AG09319 (cell line): ENCODE data around the gene IDE.
A peak's percentile ranks its signal among the peaks of the same experiment; 100 is the strongest.

Experiments
- DNase-seq: peaks from one replicate; pipeline ENCODE4 v3.0.0-alpha.2; 2010; ENCODE audit warnings: low read depth; ENCODE audit errors: extremely low read depth
- CTCF ChIP-seq: IDR thresholded peaks from 2 replicates; pipeline ENCODE4 v1.5.1; 2011; ENCODE audit warnings: low read depth, mild to moderate bottlenecking, inconsistent platforms, low read length, moderate library complexity

The IDE gene

DNA sequence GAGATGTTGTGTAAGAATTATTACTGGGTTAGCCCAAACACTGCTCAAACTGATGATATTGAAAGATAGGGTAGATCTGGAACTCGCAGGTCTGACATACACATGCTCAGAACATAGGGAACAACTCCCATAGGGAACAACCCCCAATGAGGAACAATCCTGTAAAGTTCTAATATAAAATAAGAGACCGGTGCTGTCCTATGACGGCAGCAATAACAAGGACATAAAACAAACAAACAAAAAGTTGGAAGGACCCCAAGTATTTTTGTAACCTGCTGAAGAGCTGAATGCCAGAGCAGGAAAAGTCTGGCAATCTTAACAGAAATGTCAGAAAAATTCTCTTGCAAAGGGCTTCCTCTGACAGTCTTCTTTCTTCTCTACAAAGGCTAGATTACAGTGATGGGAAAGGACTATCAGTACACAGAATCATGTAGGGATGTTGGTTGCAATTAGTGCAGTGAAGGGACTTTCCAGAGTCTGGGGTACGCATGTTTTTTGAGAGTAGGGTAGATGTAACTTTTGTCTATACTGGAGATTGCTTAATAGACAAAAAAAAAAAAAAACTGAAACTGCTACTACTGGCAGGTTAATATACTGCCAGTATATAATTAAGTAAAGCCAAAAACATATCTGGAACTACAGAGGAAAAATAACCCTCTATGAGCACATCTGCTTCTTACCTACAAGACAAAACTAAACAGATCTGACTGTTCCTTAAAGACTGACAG lies 35.5 kb downstream of the IDE start:
- no peak for TF ChIP-seq CTCF
- DNase-seq = no peak

DNA sequence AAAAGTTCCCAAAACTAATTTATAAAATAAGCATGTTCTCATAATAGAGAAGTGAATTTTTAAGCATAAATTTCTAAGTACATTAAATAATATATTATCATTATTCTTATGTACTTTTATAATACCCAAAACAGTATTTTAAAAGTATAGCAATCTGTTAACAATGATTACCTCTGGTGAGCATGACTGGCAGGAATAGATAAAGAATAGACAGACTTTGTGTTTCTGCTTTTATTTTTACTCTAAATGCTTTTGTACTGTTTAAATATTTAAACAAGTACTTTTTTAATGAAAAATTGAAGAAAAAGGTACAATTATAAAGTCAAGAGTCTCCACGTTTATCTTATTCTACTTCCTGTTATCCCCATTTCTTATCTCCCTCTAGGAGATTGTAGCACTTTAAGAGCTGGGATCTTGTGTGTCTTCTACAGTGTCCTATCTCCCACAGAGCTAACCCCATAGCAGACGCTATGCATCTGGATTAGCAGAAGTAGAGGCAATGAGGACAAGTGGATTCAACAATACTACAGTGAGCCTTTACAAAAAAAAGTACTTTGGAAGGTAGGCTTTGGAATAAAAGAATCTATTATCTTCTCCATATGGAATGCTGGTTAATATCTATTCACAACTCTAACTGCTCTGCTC lies 42.9 kb downstream of the IDE start:
- no peak for TF ChIP-seq CTCF
- no peak for DNase-seq

DNA sequence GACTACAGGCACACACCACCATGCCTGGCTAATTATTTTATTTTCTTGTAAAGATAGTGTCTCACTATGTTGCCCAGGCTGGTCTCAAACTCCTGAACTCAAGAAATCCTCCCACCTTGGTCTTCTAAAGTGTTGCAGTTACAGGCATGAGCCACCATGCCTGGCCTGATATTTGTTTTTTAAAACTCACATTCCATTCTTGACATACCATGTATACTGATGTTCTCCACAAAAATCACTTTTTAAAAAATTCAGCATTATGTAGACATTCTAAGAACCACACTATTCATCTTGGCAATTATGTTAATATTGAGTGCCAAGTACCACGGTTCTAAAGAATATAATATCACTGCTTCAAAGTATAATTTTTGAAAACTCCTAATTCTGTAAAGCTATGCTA lies 43.5 kb downstream of the IDE start:
- no peak for TF ChIP-seq CTCF
- DNase-seq = no peak

DNA sequence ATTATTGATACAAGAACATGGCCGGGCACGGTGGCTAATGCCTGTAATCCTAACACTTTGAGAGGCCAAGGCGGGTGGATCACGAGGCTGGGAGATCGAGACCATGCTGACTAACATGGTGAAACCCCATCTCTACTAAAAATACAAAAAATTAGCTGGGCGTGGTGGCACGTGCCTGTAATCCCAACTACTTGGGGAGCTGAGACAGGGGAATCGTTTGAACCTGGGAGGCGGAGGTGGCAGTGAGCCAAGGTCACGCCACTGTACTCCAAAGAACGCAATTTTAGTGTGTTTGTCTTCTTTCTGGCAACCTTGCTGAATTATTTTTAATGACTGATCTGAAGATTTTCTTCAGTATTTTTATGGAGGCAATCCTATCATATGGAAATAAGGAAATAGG lies 46.2 kb downstream of the IDE start:
- no peak for DNase-seq
- no peak for TF ChIP-seq CTCF

- no peak for TF ChIP-seq CTCF
- DNase-seq = no peak
Observed at GRCh38 chr10:92523639-92524038, 50.3 kb downstream of the IDE start.

DNA sequence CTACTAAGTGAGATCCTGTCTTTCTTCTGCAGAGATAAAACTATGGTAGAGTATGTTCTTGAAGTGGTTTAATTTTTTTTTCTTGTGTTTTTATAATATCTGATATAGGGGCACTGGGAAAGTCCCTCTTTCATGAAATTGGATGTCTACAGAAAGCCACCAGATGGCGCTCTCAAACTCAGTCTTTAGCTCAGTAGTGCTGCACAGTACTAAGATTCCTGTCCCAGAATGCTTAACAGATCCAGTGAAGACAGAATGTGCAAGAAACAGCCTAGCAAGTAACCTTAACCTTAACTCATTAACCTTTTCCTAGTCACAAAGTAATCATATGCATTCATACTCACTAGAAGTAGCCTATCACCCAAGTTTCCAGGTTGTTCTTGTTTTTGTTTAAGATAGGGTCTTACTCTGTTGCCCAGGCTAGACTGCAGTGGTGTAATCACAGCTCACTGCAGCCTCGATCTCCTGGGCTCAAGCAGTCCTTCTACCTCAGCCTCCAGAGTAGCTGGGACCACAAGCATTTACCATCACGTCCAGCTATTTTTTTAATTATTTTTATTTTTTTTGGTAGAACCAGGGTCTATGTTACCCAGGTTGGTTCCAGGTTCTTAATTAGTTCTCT lies 56.7 kb downstream of the IDE start:
- TF ChIP-seq CTCF = peak; percentile 71
- DNase-seq = peak; percentile 43

- DNase-seq = no peak
- TF ChIP-seq CTCF = no peak
Observed at GRCh38 chr10:92508866-92509265, 65.0 kb downstream of the IDE start.
